Activated T-cell treated with anti-CD3 and anti-CD28 coated beads for 24 hours (primary cell): Measurements from ENCODE around the gene ABHD17A.
A peak's percentile ranks its signal among the peaks of the same experiment; 100 is the strongest.

Source experiments
- DNase-seq: peaks from one replicate; pipeline ENCODE4 v3.0.0-alpha.2; 2020; ENCODE audit warnings: low read depth

The ABHD17A gene

DNA sequence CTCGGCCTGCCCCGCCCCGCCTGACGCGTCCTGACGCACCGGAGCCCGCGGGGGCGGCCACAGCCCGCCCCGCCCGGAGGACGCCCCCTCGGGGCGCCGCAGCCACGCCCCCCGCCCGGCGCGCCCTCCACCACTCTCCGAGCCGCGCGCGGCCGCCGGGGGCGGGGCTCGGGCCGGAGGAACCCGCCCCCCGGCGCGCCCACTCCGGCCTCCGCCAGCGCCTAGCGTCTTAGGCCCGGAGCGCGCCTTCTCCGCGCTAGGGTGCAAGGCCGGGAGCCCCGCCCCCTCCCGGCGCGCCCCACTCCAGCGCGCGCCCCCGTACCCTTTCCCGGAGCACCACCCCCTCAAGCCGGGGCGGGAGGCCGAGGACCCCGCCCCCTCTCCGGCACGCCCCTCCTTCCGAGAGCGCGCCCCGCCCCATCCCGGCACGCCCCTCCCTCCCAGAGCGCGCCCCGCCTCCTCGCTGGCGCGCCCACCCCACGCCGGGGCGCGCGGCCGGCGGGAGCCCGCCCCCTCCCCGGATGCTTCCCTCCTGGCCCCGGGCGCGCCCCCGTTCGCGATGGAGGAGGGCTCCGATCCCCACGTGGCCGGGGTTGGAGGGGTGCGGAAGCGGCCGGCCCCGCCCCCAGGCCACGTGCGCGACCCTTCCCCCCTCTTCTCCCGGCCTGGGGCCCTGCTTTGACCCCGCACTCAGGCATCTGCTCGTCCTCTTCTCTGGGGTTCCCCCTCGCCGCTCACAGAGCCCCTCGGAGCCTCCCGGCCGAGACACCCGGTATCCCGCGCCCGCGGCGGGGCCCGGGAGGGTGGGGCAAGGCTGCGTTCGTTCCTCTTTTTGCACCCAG lies 21.4 kb downstream of the ABHD17A start:
- DNase-seq, result peak; percentile 92

DNA sequence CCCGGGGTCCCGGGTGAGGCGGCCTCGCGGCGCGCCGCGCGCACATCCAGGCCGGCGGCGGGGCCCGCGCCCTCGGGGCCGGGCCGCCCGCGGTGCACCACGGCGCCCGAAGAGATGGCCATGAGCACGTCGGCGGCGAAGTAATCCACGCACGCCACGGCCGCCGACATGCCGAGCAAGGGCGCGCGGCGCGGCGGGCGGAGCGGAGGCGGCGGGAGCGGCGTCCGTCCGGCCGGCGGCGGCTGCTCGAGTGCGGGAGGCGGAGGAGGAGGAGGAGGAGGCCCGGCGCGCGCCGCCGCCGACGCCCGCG lies 22.0 kb downstream of the ABHD17A start, which contains the start of gene KLF16:
TSS of gene KLF16 (minus strand) at position 252 of the 310 bp plus-strand sequence. CDS start at position 170, 82 bp downstream.
- DNase-seq, result no peak

DNA sequence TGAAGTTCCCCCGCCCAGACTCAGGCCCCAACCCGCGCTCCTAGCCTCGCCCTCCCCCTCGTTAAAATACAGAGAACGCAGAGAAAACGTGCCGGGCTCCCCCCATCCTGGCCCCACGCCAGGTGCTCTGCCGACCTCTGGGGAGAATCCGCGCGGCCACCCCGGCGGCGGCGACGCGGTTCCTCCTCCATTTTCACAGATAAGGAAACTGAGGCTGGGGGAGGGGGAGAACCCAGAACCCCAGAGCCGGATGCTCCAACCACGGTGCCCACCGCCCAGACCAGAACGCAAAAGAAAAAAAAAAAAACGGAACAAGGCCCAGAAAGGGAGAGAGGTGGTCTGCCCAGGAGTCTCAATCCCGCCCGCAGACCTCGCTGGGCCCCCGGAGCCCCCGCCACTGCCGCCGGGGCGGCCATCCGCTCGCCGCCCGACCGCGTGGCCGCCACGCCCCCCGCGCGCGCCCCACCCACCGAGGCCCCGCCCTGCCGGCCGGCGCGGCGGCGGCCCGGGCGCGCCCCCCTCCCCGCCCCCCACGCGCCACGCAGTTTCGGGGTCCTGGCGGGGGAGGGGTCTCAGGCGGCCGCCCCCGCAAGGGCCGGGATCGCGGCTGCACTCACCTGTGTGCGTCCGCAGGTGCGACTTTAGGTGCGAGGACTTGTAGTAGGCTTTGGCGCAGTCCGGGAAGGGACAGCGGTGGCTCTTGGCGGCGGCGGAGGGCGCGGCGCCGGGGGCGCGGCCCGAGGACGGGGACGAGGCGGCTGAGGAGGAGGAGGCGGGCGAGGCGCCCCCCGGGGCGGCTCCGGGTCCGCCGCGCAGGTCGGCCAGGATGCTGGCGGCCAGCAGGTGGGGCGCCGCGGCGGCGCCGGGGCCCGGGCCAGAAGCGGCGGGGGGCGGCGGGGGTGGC lies 22.6 kb downstream of the ABHD17A start:
- no peak for DNase-seq

DNA sequence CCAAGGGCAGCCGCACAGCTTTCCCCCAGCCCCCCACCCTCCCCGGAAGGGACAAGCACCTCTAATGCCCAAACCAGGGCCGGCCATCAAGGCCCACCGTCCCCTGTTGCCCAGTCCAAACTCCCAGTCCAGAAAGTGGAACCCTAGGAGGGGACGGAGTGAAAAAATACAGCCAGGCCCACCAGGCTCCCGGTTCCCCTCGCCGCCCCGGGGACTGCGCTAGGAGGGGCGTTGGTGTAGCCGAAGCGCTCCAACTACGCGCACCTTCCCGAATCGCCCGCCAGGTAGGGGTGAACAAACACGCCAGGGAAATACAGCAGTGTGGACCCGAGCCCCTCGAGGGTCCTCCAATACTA lies 23.2 kb downstream of the ABHD17A start:
- no peak for DNase-seq

DNA sequence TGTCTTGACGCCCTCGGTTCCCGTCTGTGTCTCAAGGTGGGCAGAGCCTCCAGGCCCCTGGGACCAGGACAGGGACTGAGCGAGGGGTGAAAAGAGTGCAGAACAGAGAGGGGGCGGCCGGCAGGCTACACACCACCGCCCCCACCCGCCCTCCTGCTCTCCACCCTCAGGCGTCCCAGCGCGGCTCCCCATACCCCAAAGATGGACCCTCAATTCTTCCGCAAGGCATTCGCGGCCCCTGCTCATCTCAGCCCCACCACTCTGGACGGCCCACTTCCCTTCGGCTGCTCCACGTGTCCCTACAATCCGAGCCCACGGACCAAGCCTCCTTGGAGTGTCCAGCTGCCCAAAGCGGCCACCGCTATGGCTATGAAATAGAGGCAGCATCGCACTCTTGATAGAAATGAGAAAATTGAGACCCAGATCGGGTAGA lies 23.7 kb downstream of the ABHD17A start:
- DNase-seq, result no peak

DNA sequence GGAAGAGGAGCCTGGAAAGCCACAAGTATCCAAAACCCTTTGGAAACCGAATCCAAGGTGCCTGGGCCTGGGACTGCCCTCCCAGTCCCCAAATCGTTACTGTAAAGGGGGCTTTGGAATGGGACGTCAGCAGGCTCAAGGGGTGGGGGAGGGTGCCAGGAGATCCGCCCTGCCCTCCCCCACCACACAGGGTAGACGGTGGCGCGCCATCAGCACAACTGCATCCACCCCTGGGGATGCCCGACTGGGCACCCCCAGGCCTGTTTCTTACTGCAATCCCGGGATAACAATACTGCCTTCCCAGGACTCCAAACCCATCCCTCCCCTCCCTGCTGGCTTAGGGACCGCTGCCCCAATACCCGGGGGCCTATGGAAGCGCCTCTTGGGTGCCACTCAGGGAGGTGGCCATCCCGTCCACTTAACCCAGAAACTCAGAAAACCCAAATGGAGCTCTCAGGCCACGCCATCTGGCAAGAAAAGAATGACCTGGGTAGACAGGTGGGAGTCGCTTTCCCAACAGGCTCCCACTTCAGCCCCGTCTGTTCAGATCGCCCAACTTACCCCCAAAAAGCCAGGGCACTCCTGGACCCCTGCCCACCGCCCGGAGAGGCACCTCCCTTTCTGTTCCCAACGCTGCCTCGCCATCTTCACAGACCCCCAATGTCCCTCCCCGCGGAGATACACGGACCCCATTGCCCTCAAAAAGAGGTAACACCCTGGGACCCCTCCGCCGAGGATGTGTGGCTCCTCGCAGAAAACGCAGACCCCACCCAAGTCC lies 24.3 kb downstream of the ABHD17A start:
- DNase-seq, result no peak

DNA sequence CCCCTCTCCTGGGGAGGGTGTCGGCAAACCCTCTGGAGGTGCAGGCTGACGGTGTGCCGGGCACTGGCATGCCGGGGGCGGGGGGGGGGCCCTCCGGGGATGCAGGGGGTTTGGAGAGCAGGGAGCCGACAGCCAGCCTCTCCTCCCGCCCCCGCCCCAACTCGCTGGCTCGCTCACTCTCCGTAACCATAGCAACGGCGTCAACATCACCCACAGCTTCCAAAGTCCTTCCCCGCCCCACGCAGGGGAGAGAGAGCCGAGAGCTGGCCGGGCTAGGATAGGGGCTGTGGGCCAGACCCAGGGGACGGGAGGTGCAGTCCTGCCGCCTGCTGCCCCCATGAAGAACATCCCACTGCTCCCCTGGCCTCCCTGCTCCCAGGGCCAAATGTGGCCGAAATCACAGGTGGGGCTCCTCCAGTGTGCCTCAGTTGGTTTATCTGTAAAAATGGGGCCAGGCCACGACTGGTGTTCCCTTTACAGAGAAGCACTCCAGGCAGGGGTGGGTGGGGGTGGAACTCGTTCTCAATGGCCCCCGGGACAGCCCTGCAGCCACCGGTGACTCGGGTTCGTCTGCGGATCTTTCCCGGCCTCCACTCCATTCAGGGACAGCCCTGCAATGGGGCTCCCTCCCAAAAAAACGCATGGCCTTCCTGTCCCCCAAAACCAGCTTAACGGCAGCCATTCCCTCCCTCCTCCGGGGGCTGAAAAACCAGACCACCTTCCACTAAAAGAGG lies 25.1 kb downstream of the ABHD17A start:
- DNase-seq, result no peak

DNA sequence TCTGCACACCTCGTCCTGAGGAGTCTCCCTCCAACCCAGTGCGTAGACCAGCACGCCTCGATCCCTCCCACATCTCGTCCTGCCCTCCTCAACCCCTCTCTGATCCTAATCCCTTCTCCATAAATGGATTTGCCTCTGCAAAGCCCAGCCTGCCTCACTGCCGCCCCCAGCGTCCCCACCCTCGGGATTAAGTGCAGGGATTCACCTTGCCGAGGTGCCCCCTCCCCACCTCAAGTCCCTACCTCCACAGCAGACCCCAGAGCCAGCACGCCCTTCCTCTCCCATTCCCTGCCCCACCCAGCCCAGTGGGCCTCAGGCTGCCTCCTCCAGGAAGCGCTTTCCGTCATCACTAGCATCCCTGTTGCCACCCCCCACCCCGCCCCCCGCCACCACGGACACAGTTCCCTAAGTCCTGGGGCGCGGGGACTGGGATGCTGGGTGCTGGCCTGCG lies 25.9 kb downstream of the ABHD17A start:
- no peak for DNase-seq

DNA sequence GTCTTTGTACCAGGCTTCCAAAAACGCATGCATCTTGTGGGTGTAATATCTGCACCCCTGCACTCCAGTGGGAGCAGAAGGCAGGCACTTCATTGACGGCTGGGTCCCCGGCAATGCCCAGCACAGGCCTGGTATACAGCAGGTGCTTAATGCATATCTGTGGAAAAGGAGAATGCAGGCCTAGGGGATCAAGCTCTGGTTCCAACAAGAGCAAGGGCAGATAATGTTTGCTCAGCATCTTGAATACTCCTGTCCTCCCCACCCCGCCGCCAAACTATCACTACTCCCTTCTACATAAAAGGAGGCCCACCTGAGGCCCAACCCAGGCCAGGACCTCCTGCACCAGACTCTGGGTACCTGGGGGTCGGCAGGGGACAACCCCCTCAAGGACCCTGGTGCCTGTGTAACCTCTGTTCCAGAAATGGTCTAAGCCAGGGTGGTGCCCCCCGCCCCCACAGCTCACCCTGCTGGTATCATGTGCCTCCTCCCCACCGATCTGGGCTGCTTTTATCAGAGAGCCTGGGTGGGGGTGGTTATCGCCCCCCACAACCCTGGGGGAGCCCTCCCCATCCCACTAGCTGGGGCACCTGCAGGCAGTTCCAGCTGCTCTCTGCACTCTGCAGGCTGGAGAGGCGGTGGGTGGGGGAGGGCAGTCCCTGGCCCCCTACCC lies 26.7 kb downstream of the ABHD17A start:
- no peak for DNase-seq

DNA sequence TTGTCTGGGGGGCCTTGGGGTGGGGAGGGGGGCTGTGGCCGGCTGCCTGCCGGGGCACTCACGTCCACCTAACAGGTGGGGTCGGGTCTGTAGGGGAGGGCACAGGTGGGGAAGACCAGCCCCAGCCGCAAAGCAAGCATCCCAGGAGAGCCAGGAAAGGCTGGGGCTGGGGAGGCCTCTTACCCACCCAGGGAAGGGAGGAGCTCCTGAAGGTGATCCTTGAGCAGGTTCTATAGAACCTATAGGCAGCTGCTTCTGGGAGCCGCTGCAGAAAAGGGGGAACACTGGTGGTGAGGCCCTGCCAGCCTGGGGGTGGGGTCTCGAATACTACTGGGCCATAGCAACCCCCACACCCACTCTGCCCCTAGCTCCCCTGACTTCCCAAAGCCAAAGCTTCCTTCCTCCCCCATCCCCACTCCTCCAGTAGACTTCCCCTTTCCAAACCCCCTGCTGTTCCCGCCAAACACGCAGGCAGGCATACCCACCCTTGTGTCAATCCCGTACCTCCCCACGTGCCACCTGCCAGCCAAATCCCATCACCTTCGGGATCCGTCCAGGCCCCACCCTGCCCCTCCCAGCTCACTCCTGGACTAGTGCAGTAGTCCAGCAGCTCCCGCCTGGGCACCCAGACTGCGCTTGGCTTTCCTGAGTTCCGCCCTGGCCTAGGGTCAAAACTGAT lies 27.5 kb downstream of the ABHD17A start:
- DNase-seq, result no peak

DNA sequence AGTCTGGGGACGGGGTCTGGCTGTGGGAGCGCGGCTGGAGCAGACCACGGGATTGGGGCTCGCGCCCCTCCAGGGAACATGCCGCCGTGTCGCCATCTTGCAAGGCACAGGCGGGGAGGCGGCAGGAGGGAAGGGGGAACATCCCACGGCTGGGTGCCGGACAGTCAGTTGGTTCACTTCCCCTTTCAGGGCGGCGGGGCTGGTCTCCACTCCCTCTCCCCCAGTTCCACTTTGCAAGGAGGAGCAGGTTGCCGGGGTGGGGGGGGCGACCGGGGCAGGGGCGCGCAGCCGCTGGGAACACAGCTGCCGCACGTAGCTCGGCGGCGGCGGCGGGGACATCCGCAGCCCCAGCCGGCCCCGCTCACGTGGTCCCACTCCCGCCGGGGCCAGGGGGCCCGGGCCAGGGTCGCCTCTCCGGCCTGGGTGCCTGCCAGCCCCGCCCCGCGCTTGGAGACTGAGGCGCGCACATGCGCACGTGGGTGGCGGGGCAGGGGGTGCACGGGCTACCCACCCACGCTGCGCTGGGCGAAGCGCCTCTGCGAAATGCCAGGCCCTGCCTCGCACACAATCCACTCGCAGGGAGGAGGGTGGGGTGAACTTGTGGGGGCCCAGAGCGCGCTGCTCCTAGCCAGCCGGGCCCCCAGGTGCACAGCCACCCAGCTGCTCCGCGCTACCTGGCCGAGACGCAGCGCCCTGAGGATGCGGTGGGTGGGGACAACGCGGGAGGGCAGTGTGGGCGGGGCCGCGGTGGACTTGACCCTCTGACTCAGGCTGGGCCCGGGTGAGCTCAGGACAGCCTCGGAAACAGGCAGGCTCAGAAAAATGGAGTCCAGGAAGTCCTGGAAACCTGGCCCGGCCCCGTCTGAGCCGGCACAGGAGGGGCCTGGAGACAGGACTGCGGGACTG lies 28.3 kb downstream of the ABHD17A start:
- DNase-seq, result no peak

DNA sequence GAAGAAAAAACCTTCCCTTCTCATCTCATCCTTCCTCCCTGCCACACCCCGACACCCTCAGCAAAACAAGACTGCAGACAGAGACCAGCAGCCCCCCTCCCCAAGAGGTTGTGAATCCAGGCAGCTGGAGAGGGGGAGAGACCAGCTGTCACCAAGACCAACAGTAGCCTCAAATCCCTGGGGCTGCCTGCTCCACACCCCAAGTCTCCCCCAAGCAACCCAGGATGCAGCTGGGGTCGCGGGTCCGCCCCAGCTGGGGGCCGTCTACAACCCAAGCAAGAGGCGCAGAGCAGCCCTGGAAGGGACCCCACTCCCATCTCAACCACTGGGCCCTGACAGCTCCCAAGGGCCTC lies 29.0 kb downstream of the ABHD17A start:
- DNase-seq, result no peak

DNA sequence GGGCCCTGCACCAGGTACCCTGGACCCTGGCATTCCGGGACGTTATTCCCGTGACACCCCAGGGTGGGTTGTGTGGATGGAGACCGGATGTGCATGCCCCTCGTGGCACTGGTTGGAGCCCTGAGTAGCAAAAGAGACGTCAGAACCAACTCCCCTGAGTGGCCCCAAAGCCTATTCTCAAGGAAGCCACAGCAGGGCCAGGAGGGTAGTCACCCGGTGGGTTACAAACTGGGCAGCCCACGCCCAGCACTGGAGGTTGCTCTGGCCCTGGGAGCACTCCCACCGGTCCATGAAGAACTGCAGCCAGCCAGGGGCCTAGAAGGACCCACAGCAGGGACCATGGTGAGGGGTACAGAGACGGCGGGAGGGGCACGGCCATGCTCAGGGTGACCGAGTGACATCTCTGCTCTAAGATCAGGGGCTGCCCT lies 29.5 kb downstream of the ABHD17A start:
- DNase-seq, result no peak

DNA sequence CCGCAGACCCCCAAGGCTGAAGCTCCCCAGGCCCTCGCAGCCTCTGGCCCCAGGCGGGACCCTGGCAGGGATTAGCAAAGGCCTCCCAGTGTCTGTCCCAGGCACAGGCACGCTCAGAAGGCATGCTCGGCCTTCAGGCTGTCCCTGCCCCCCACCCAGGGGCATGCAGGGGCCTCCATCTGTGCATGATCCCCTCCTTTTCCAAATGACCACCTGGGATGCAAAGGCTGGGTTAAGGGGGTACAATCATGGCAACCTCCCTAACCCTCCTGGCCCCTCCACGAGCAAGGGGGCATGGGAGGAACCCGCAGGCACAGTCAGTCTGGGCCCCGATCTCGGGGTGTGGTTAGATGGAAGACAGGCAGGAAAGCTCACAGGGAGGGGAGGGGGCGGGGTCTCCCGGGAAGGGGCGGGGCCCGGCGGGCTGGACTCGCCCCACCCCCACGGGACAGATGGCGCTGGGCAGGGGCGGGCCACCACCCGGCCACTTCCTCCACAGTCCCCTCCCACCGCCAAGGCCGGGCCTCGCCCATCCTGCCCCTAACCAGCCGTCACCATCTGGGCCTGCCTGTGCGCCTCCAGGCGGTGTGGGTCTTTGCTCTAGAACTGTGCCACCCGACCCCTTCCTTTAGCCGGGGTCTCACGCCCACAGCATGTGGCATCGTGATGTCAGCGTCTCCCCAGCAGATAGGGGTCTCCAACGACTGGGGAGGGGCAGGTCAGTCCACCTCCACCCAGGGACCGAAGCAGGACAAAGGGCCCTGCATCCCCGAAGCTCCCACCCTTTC lies 30.1 kb downstream of the ABHD17A start:
- DNase-seq, result peak; percentile 70

DNA sequence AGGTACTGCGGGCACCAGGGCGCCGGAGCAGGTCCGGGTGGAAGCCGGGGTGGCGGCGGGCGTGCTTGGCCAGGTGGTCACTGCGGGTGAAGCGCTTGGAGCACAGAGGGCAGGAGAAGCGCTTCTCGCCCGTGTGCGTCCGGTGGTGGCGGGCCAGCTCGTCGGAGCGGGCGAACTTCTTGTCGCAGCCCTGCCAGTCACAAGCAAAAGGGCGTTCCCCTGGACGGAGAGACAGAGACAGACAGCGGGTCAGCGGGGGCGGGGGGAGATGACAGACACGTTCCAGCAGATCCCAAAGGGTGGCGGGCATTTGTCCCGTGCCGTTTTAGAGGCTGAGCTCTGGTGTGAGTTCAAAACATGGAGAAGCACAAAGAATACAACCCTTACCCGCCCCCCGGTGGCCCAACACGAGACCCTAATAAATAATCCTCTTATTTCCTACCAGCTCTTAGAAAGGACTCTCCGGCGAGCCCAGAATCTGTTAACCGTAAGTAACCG lies 30.7 kb downstream of the ABHD17A start:
- DNase-seq, result no peak

DNA sequence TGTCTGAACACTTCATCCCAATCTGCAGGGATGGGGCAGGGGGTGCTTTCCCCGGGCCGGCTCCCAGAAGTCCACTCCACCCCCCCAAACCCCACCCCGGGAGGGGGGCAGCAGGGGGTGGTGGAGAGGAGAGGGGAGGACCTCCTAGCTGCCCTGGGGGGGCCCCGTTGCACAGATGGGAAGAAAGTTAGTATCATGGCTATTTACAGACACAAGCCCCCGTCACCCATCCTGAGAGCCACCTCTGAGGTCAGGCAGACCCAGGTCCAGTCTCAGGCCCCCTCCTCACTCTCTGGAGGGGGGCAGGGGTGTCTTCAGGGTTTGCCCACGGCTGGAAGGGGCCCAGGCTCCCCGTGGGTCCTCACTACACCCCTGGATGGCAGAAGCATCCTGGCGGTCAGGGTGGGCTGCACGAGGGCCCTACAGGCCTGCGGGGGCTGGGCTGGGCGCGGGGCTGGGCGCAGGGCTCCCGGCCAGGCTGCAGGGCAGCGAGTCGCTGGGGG lies 31.2 kb downstream of the ABHD17A start:
- DNase-seq, result no peak

DNA sequence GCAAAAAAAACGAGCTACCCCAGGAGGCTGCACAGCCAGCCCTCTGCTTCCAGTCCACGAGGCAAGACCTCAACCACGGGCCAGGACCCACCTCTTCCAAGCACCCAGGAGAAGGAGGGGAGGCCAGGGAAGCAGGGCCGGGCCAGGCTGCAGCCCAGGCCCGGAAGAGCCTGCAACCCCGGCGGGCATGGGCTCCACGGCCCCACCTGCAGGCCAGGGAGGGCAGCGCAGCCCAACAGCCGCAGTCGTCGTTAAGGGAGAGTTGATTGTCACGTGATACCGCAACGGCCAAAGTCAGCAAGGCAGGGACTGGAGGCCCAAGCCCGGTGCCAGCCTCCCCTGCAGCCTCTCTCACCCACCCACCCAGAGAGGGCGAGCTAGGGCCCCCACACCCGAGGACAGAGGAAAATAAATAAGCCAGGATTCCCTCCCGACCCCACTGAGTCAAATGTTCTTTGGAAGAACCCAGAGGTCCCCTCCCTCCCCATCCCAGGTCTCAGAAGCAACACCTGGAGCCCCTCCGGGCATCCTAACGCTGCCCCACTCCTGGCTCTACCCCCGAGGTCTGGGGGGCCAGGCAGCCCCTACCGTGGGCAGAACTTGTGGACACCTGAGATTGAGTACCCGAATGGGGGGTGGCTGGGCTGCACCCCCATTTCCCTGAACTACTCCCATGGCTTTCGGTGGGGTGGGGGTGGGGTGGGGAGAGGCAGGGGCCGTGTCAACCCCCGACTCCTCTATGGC lies 31.8 kb downstream of the ABHD17A start:
- peak; percentile 71 for DNase-seq
